PC-3 (cell line): Measurements from ENCODE around the gene CRIP2.

Experiments
- EZH2 ChIP-seq: fragments of 300-600 bp; sonication (generic); IDR thresholded peaks from one replicate; pipeline ENCODE4 v1.6.1; 2017; ENCODE audit warnings: antibody characterized with exemption, mild to moderate bottlenecking, low read length; ENCODE audit not compliant: unreplicated experiment
- EZH2phosphoT487 ChIP-seq: fragments of 300-600 bp; sonication (generic); IDR thresholded peaks from 2 replicates; pipeline ENCODE4 v1.6.1; 2018; ENCODE audit warnings: mild to moderate bottlenecking, antibody characterized with exemption, low read length, borderline replicate concordance
- TF ChIP-seq, protein P1 (sequence below): fragments of 300-600 bp; sonication (generic); conservative IDR thresholded peaks from 2 replicates; pipeline ENCODE4 v1.5.1; 2017; ENCODE audit warnings: antibody characterized with exemption, low read depth, mild to moderate bottlenecking, low read length

DNA sequence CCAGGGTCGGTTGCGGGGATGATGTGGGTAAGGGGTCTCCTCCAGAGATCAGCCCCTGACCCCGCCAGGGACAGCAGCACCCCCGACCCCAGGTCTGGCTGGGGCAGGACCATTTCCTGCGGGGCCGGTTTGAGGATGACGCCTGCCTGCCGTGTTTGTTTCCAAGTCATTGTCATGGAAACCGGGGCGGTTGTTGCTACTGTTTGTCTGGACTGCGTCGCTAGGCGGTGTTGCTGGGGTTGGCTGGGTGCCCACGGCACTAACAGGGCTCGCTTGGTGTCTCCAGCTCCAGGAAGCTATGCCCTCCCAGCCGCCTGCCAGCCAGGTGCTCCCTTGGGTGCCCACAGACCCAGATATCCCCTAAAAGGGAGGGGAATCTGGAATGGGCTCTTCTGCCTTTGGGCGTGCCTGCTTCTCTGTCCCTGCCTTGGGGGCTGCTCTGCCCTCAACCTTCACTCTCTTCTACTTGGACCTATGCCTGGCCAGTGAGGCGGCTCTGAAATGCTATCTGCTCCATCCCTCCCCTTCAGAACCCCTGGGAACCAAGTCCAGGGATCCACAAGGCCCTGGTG is 7.4 kb downstream of the CRIP2 start:
- TF ChIP-seq, protein P1, sequence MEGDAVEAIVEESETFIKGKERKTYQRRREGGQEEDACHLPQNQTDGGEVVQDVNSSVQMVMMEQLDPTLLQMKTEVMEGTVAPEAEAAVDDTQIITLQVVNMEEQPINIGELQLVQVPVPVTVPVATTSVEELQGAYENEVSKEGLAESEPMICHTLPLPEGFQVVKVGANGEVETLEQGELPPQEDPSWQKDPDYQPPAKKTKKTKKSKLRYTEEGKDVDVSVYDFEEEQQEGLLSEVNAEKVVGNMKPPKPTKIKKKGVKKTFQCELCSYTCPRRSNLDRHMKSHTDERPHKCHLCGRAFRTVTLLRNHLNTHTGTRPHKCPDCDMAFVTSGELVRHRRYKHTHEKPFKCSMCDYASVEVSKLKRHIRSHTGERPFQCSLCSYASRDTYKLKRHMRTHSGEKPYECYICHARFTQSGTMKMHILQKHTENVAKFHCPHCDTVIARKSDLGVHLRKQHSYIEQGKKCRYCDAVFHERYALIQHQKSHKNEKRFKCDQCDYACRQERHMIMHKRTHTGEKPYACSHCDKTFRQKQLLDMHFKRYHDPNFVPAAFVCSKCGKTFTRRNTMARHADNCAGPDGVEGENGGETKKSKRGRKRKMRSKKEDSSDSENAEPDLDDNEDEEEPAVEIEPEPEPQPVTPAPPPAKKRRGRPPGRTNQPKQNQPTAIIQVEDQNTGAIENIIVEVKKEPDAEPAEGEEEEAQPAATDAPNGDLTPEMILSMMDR: peak; percentile 19; the same call in 1 of the 2 replicates
- TF ChIP-seq EZH2phosphoT487 (no peak), EZH2 (no peak)
